GM23338 (cell line): ENCODE data around the gene TNRC18. TPM values are rescaled to one million over a fixed set of nuclear protein-coding genes. Genes with fewer than 3 reads are reported as not detected.
A peak's percentile ranks its signal among the peaks of the same experiment; 100 is the strongest.

Source experiments
- ATAC-seq: fragments of 200-7000 bp; cut with Tn5 transposase; 3 replicates; pipeline ENCODE4 v1.9.1; 2020
- DNase-seq: peaks from one replicate; pipeline ENCODE4 v3.0.0-alpha.2; 2015; ENCODE audit warnings: low spot score
- H2AFZ ChIP-seq: fragments of 200-600 bp; sonication (generic); 2 replicates; pipeline ENCODE4 v1.8.0; 2016; ENCODE audit warnings: antibody characterized with exemption, mild to moderate bottlenecking, moderate library complexity
- H3F3A ChIP-seq: fragments of 200-600 bp; sonication (generic); replicated peaks from 2 replicates; pipeline ENCODE4 v1.8.0; 2017; ENCODE audit warnings: antibody characterized with exemption, mixed run types, low read depth
- H3K27ac ChIP-seq: fragments of 200-600 bp; sonication (generic); 2 replicates; pipeline ENCODE4 v1.6.1; 2016; ENCODE audit warnings: low read depth
- H3K27me3 ChIP-seq: fragments of 200-600 bp; sonication (generic); 2 replicates; pipeline ENCODE4 v1.8.0; 2016; ENCODE audit warnings: mild to moderate bottlenecking, mixed run types, moderate library complexity; ENCODE audit not compliant: insufficient read depth
- H3K36me3 ChIP-seq: fragments of 200-600 bp; sonication (generic); 2 replicates; pipeline ENCODE4 v1.8.0; 2016; ENCODE audit warnings: mild to moderate bottlenecking; ENCODE audit not compliant: insufficient read depth
- H3K4me1 ChIP-seq: fragments of 200-600 bp; sonication (generic); 2 replicates; pipeline ENCODE4 v1.8.0; 2016; ENCODE audit warnings: mild to moderate bottlenecking, moderate library complexity; ENCODE audit not compliant: insufficient read depth
- H3K4me2 ChIP-seq: fragments of 200-600 bp; sonication (generic); 2 replicates; pipeline ENCODE4 v1.7.1; 2017; ENCODE audit warnings: mixed run types
- H3K4me3 ChIP-seq: fragments of 200-600 bp; sonication (generic); 2 replicates; pipeline ENCODE4 v1.6.1; 2016; ENCODE audit warnings: mixed run types
- H3K79me2 ChIP-seq: fragments of 200-600 bp; sonication (generic); replicated peaks from 2 replicates; pipeline ENCODE4 v1.8.0; 2017; ENCODE audit warnings: mild to moderate bottlenecking; ENCODE audit not compliant: insufficient read depth
- H3K9me2 ChIP-seq: fragments of 200-600 bp; sonication (generic); 2 replicates; pipeline ENCODE4 v1.8.0; 2017; ENCODE audit not compliant: insufficient read depth
- H4K20me1 ChIP-seq: fragments of 200-600 bp; sonication (generic); replicated peaks from 2 replicates; pipeline ENCODE4 v1.8.0; 2017; ENCODE audit warnings: mild to moderate bottlenecking; ENCODE audit not compliant: insufficient read depth
- H3K27ac Mint-ChIP-seq: 2 replicates; pipeline ENCODE4 v1.8.0; 2020; ENCODE audit warnings: inconsistent platforms, mild to moderate bottlenecking, moderate library complexity, mixed read lengths
- H3K27me3 Mint-ChIP-seq: 3 replicates; pipeline ENCODE4 v1.8.0; 2022; ENCODE audit warnings: low read depth, mild to moderate bottlenecking, moderate library complexity, mixed read lengths, inconsistent platforms; ENCODE audit not compliant: insufficient read depth, poor library complexity
- H3K36me3 Mint-ChIP-seq: 3 replicates; pipeline ENCODE4 v1.8.0; 2021; ENCODE audit warnings: low read depth, mild to moderate bottlenecking, inconsistent platforms, moderate library complexity, mixed read lengths
- H3K4me1 Mint-ChIP-seq: 3 replicates; pipeline ENCODE4 v1.8.0; 2020; ENCODE audit warnings: mild to moderate bottlenecking, inconsistent platforms, mixed read lengths
- H3K4me3 Mint-ChIP-seq: 3 replicates; pipeline ENCODE4 v1.8.0; 2021; ENCODE audit warnings: moderate library complexity, mild to moderate bottlenecking, inconsistent platforms, mixed read lengths
- H3K9me3 Mint-ChIP-seq: 3 replicates; pipeline ENCODE4 v1.8.0; 2020; ENCODE audit warnings: moderate library complexity, mild to moderate bottlenecking, inconsistent platforms, mixed read lengths
- CREB1 ChIP-seq: fragments of 250-450 bp; sonication (Bioruptor Pico); IDR thresholded peaks from 2 replicates; pipeline ENCODE4 v1.5.0; 2020; ENCODE audit warnings: low read depth, mild to moderate bottlenecking, moderate library complexity
- EZH2 ChIP-seq: fragments of 200-600 bp; sonication (generic); IDR thresholded peaks from one replicate; pipeline ENCODE4 v1.8.0; 2017; ENCODE audit warnings: antibody characterized with exemption, mild to moderate bottlenecking, low read depth; ENCODE audit not compliant: unreplicated experiment
- NANOG ChIP-seq: IDR thresholded peaks from 2 replicates; pipeline ENCODE4 v1.6.1; 2016; ENCODE audit warnings: antibody characterized with exemption, borderline replicate concordance
- REST ChIP-seq: IDR thresholded peaks from one replicate; pipeline ENCODE4 v1.6.1; 2018; ENCODE audit warnings: antibody characterized with exemption; ENCODE audit not compliant: unreplicated experiment
- STAT1 ChIP-seq: IDR thresholded peaks from one replicate; pipeline ENCODE4 v1.6.1; 2016; ENCODE audit warnings: antibody characterized with exemption; ENCODE audit not compliant: unreplicated experiment
- polyA plus RNA-seq: library from polyadenylated mRNA; unstranded; fragments of >200 nt; fragmentation: Nextera tagmentation; extraction: Ambion mirVana; gene quantifications from 2 replicates; pipeline ENCODE4 v1.2.1, GENCODE V29; 2016
- total RNA-seq: library from RNA; depleted of rRNA; stranded (reverse); fragments of >200 nt; shearing (Covaris generic); gene quantifications from 2 replicates; pipeline ENCODE4 v1.2.3, GENCODE V29; 2014
- TF ChIP-seq, protein P1 (sequence below), 2 experiments: fragments of 200-600 bp in 1 of 2; sonication (generic) in 1 of 2; conservative IDR thresholded peaks; 2 replicates each; pipeline versions ENCODE4 v1.5.1 to v1.6.1; 2016 to 2017; ENCODE audit warnings: antibody characterized with exemption in 2 of 2, low read depth in 2 of 2, mild to moderate bottlenecking in 2 of 2, moderate library complexity in 1 of 2

The TNRC18 gene
- total and polyA plus RNA-seq, 2 experiments from 2014 or later, result 2.1 to 17.5 TPM

- H3K9me3 Mint-ChIP-seq, result peaks cover 11% of the 10 kb centered on the region
- peaks cover 22% of the 10 kb centered on the region for H3K4me1 ChIP-seq
- no peak overlapping the region for H3K4me3 Mint-ChIP-seq
- no peaks in the 10 kb centered on the region; the same call in 1 of the 2 replicates for H3K36me3 ChIP-seq
- H3K79me2 ChIP-seq, result peaks cover 9% of the 10 kb centered on the region; the same call in 1 of the 2 replicates
- DNase-seq (no peak), ATAC-seq (no peak)
- no peak for TF ChIP-seq REST
- TF ChIP-seq STAT1, result no peak
- TF ChIP-seq, protein P1, sequence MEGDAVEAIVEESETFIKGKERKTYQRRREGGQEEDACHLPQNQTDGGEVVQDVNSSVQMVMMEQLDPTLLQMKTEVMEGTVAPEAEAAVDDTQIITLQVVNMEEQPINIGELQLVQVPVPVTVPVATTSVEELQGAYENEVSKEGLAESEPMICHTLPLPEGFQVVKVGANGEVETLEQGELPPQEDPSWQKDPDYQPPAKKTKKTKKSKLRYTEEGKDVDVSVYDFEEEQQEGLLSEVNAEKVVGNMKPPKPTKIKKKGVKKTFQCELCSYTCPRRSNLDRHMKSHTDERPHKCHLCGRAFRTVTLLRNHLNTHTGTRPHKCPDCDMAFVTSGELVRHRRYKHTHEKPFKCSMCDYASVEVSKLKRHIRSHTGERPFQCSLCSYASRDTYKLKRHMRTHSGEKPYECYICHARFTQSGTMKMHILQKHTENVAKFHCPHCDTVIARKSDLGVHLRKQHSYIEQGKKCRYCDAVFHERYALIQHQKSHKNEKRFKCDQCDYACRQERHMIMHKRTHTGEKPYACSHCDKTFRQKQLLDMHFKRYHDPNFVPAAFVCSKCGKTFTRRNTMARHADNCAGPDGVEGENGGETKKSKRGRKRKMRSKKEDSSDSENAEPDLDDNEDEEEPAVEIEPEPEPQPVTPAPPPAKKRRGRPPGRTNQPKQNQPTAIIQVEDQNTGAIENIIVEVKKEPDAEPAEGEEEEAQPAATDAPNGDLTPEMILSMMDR (conservative IDR thresholded peaks at IDR 0.05; ENCODE audit: low read depth in 2 of 2), result no peak
- no peak for TF ChIP-seq CREB1 (CRISPR knock-in tag)
- peaks cover 8% of the 10 kb centered on the region for H3F3A ChIP-seq
- no peaks in the 10 kb centered on the region for H3K9me2 ChIP-seq
- H2AFZ ChIP-seq, result no peak overlapping the region
- peaks cover 30% of the 10 kb centered on the region for H3K4me1 Mint-ChIP-seq
- H4K20me1 ChIP-seq, result peaks cover 6% of the 10 kb centered on the region; the same call in 1 of the 2 replicates
- peak overlapping the region; percentile 26; the same call in 1 of the 2 replicates for H3K4me2 ChIP-seq
- no peak overlapping the region for H3K27ac ChIP-seq
- peaks cover 31% of the 10 kb centered on the region for H3K27me3 ChIP-seq
- peaks cover 47% of the 10 kb centered on the region for H3K27me3 Mint-ChIP-seq
- H3K36me3 Mint-ChIP-seq, result peaks cover 5% of the 10 kb centered on the region; the same call in 1 of the 3 replicates
- H3K27ac Mint-ChIP-seq, result no peak overlapping the region
- H3K4me3 ChIP-seq, result 0 out of 2 replicates have a peak overlapping the region, but pooled peaks have one; percentile 8
Measured at GRCh38 chr7:5408777-5409176, 14.9 kb downstream of the TNRC18 start.

DNA sequence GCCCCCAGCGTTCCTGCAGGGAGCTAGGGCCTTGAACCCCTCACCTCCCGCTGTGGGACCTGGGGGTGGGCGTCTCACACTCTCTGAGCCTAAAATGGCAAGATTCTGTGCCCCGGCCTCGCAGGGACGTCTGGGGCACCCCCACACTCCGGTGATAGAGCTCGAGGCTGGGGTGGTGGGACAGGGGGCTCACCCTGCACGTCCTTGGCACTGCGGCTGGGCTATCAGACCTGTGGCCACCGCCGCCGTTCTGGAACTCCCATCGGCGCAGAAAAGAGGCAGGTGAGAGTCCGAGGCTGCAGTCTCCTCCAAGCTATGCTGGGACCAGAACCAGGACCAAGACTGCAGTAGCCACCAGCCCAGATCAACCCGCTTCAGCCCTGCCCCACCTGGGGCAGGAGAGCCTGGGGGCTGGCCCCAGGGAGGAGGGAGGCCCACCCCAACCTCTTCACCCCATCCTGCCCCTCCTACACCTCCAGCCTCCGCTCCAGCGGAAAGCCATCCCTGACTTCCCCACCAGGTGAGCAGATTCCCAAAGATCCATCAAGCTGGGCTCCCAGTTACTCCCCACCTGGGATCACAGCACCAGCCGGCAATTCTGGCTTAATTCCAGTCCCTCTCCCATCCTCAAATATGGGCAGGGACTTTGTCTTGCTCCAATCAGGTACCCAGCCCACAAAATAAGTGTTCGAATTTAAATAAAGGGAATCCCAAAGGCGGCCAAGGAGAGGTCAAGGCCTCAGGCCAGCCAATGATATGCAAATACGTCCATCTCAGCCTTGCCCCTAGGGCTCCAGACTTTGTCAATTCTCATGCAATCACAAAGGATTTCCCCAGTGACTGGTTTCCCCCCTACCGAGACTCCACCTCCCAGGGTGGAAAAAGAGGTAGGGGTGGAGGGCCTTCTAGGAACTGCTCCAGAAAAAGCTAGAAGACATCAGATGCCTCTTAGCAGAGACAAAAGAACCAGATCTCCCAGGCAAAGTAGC lies 16.4 kb downstream of the TNRC18 start:
- Histone ChIP-seq H3K27ac (no peak overlapping the region), H3K4me2 (peak overlapping the region; percentile 76), H4K20me1 (0 out of 2 replicates have a peak, but pooled peaks cover 8% of the 10 kb centered on the region), H3K36me3 (no peaks in the 10 kb centered on the region; the same call in 1 of the 2 replicates), H2AFZ (no peak overlapping the region), H3K27me3 (peaks cover 31% of the 10 kb centered on the region), H3F3A (peaks cover 5% of the 10 kb centered on the region), H3K79me2 (peaks cover 9% of the 10 kb centered on the region; the same call in 1 of the 2 replicates), H3K4me1 (peaks cover 22% of the 10 kb centered on the region), H3K4me3 (peak overlapping the region; percentile 14; the same call in 1 of the 2 replicates), H3K9me2 (no peaks in the 10 kb centered on the region)
- Mint-ChIP-seq H3K36me3 (peaks cover 5% of the 10 kb centered on the region; the same call in 1 of the 3 replicates), H3K4me3 (peak overlapping the region; percentile 22), H3K27ac (0 out of 2 replicates have a peak overlapping the region, but pooled peaks have one; percentile 3), H3K27me3 (peaks cover 43% of the 10 kb centered on the region), H3K4me1 (peaks cover 27% of the 10 kb centered on the region), H3K9me3 (peaks cover 11% of the 10 kb centered on the region)
- ATAC-seq, result peak; percentile 93
- DNase-seq, result peak; percentile 95
- TF ChIP-seq, protein P1 (conservative IDR thresholded peaks at IDR 0.05; ENCODE audit: low read depth in 2 of 2), result peak in 1 of 2 experiments; percentile 14; a peak in 1 of 4 replicates
- TF ChIP-seq NANOG (peak; percentile 59; the same call in 1 of the 2 replicates), EZH2 (no peak), CREB1 (CRISPR knock-in tag) (peak; percentile 61)
